G401 (cell line): Measurements from ENCODE around the gene JDP2. TPM values are rescaled to one million over a fixed set of nuclear protein-coding genes. Genes with fewer than 3 reads are reported as not detected.

Experiments
- DNase-seq: peaks from one replicate; pipeline ENCODE4 v3.0.0-alpha.2; 2015; ENCODE audit warnings: low spot score
- in situ Hi-C: cut with HindIII; loops from 2 replicates; pipeline ENCODE4 v1.10.0; 2016; ENCODE audit warnings: low sequenced_read_pairs, mixed read lengths
- total RNA-seq: library from RNA; depleted of rRNA; stranded (reverse); fragments of >200 nt; shearing (Covaris generic); gene quantifications from 2 replicates; pipeline ENCODE4 v1.2.3, GENCODE V29; 2014

JDP2 gene
- total RNA-seq, 1 experiment from 2014 or later = 37.4 TPM

GRCh38 chr14:75406102-75406501 is 21.7 kb upstream of the JDP2 start:
- DNase-seq = no peak
- in situ Hi-C loops = no loop called here

GRCh38 chr14:75406856-75407255 is 21.0 kb upstream of the JDP2 start:
- in situ Hi-C loops = no loop called here
- no peak for DNase-seq

GRCh38 chr14:75409316-75410205 is 18.3 kb upstream of the JDP2 start:
- in situ Hi-C loops = no loop called here
- peak; percentile 20 for DNase-seq

- DNase-seq = no peak
- in situ Hi-C loops = no loop called here
These were observed 16.6 kb upstream of the JDP2 start for GRCh38 chr14:75411214-75411540.

GRCh38 chr14:75413013-75413412 is 14.8 kb upstream of the JDP2 start:
- in situ Hi-C loops = no loop called here
- DNase-seq = no peak

- no peak for DNase-seq
- in situ Hi-C loops = no loop called here
These were observed 10.1 kb upstream of the JDP2 start for GRCh38 chr14:75417674-75418073.

- in situ Hi-C loops = no loop called here
These were observed 8.7 kb upstream of the JDP2 start for GRCh38 chr14:75418850-75419768.

GRCh38 chr14:75422169-75422568 is 5.7 kb upstream of the JDP2 start:
- no peak for DNase-seq
- in situ Hi-C loops = no loop called here

More at GRCh38 chr14:75418850-75419768, 8.7 kb upstream of the JDP2 start:
- DNase-seq = no peak

- in situ Hi-C loops = no loop called here
- DNase-seq = no peak
These were observed 3.3 kb upstream of the JDP2 start for GRCh38 chr14:75424496-75424895.

GRCh38 chr14:75425446-75425845 is 2.4 kb upstream of the JDP2 start:
- no peak for DNase-seq
- in situ Hi-C loops = no loop called here

GRCh38 chr14:75426332-75427125 is 1.3 kb upstream of the JDP2 start:
- in situ Hi-C loops = no loop called here

GRCh38 chr14:75427126-75427481 is 718 bp upstream of the JDP2 start:
- in situ Hi-C loops = no loop called here
- DNase-seq = no peak

More at GRCh38 chr14:75426332-75427125, 1.3 kb upstream of the JDP2 start:
- peak; percentile 30 for DNase-seq

GRCh38 chr14:75428230-75429104 is 645 bp downstream of the JDP2 start:
- in situ Hi-C loops = no loop called here
- peak; percentile 51 for DNase-seq

GRCh38 chr14:75429562-75429961 is 1.7 kb downstream of the JDP2 start:
- peak; percentile 59 for DNase-seq
- in situ Hi-C loops = no loop called here

GRCh38 chr14:75430116-75430515 is 2.3 kb downstream of the JDP2 start:
- in situ Hi-C loops = no loop called here
- DNase-seq = peak; percentile 67

- in situ Hi-C loops = no loop called here
- peak; percentile 76 for DNase-seq
These were observed 2.7 kb downstream of the JDP2 start for GRCh38 chr14:75430526-75430925.

- DNase-seq = no peak
- in situ Hi-C loops = no loop called here
These were observed 3.2 kb downstream of the JDP2 start for GRCh38 chr14:75430976-75431375.

GRCh38 chr14:75431827-75432226 is 4.0 kb downstream of the JDP2 start:
- in situ Hi-C loops = no loop called here
- no peak for DNase-seq

- no peak for DNase-seq
- in situ Hi-C loops = no loop called here
These were observed 4.6 kb downstream of the JDP2 start for GRCh38 chr14:75432411-75432810.
